Measurements from ENCODE around the gene ADGRV1. TPM values are rescaled to one million over a fixed set of nuclear protein-coding genes. Genes with fewer than 3 reads are reported as not detected.

ADGRV1 gene
- total RNA-seq, 2 experiments from 2014 or later = not detected

DNA sequence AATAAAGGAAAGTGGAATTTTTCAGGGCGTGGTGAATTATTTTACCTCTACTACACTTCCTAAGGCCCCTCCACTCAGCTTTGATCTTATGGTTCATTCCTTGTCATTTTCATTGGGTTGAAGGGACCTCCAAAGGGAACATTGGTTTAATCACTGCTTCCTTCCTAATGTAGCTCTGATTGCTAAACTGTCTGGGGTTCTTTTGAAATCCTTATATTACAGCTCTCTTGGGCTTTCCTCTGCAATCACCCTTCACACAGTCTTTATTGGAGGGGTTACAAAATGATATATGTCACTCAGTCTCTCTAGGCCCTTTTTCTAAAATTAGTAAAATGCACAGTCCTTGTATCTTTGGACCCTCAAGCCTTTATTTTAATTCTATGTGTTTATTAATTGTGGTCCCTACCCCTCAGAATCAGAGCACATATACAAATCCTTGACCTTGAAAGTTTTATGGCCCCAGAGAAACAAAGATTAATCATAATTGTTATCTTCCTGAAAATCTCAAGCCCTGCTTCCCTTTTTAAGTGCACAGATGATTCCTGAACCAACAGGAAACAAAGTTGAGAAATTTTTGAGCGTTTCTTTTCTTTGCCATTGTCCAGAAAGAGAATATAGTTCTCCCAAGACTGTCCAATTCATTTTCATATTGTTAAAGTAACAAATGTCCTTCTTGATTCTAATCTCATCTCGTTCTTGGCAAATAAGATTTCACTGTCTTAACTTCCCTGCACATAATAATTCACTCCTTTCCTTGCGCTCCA, 494.6 kb downstream of the ADGRV1 start:
- intact Hi-C loops (cut with micrococcal nuclease; ENCODE audit: unreplicated experiment) = no loop called here
- H3K9me3 ChIP-seq (ENCODE audit: low read length) = no peaks in the 10 kb centered on the region
- no peaks in the 10 kb centered on the region for H3K79me2 ChIP-seq (ENCODE audit: insufficient read depth, low read depth, low read length)
- POLR2A ChIA-PET = no interaction called here
- no peak for DNase-seq (ENCODE audit: low spot score)
- no peaks in the 10 kb centered on the region for H3K9me2 ChIP-seq (ENCODE audit: insufficient read depth, low read length)
- H2AFZ ChIP-seq (ENCODE audit: low read length) = no peak overlapping the region
- H3K36me3 ChIP-seq (ENCODE audit: insufficient read depth, low read length) = no peaks in the 10 kb centered on the region
- H3K4me2 ChIP-seq (ENCODE audit: low read length) = no peak overlapping the region
- no TSS peak for BruUV-seq (replicated peaks)
- H3K4me3 ChIP-seq (ENCODE audit: low read depth, low read length, poor library complexity, severe bottlenecking) = no peak overlapping the region
- no peak for TF ChIP-seq EZH2phosphoT487 (IDR thresholded peaks at IDR 0.05; ENCODE audit: borderline replicate concordance, low read depth, low read length)
- no peak for TF ChIP-seq CTCF (conservative IDR thresholded peaks at IDR 0.05; ENCODE audit: low read length)
- H3K4me1 ChIP-seq (ENCODE audit: insufficient read depth, low read length, poor library complexity, severe bottlenecking) = no peaks in the 10 kb centered on the region
- CTCF ChIA-PET (ENCODE audit: unreplicated experiment) = no interaction called here
- H4K20me1 ChIP-seq (ENCODE audit: insufficient read depth, low read length) = no peaks in the 10 kb centered on the region
- no peak overlapping the region for H3K27ac ChIP-seq (ENCODE audit: low read depth, low read length, poor library complexity, severe bottlenecking)

DNA sequence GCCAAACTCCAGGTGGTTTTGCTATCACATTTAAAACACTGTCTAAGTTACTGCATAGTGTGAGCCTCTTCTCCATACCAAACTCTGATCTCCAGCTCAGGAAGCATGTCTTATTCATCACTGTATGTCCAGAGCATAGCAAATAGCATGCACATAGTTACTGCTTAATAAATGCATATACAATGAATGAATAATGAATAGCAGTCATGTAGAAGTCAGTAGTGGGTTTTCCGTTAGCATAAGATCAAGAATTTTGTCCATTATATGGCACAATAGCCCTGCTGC, 495.1 kb downstream of the ADGRV1 start:
- Histone ChIP-seq H3K9me3 (ENCODE audit: low read length) (no peaks in the 10 kb centered on the region), H3K4me2 (ENCODE audit: low read length) (no peak overlapping the region)
- intact Hi-C loops (cut with micrococcal nuclease; ENCODE audit: unreplicated experiment) = no loop called here

More for the DNA sequence above, 495.1 kb downstream of the ADGRV1 start:
- no peak overlapping the region for H3K27ac ChIP-seq (ENCODE audit: low read depth, low read length, poor library complexity, severe bottlenecking)
- POLR2A ChIA-PET = no interaction called here
- no peak for TF ChIP-seq CTCF (conservative IDR thresholded peaks at IDR 0.05; ENCODE audit: low read length)
- TF ChIP-seq EZH2phosphoT487 (IDR thresholded peaks at IDR 0.05; ENCODE audit: borderline replicate concordance, low read depth, low read length) = no peak
- no peaks in the 10 kb centered on the region for H3K36me3 ChIP-seq (ENCODE audit: insufficient read depth, low read length)
- CTCF ChIA-PET (ENCODE audit: unreplicated experiment) = no interaction called here
- H3K4me3 ChIP-seq (ENCODE audit: low read depth, low read length, poor library complexity, severe bottlenecking) = no peak overlapping the region
- no peaks in the 10 kb centered on the region for H4K20me1 ChIP-seq (ENCODE audit: insufficient read depth, low read length)
- no peaks in the 10 kb centered on the region for H3K9me2 ChIP-seq (ENCODE audit: insufficient read depth, low read length)
- BruUV-seq (replicated peaks) = no TSS peak
- H3K79me2 ChIP-seq (ENCODE audit: insufficient read depth, low read depth, low read length) = no peaks in the 10 kb centered on the region
- H3K4me1 ChIP-seq (ENCODE audit: insufficient read depth, low read length, poor library complexity, severe bottlenecking) = no peaks in the 10 kb centered on the region
- no peak for DNase-seq (ENCODE audit: low spot score)
- no peak overlapping the region for H2AFZ ChIP-seq (ENCODE audit: low read length)
